ENCODE data around the gene HSF5. TPM values are rescaled to one million over a fixed set of nuclear protein-coding genes. Genes with fewer than 3 reads are reported as not detected.

Gene HSF5
- total RNA-seq, 1 donor from 2014 or later = not detected

- H3K36me3 ChIP-seq = peaks cover 21% of the 10 kb centered on the region
- DNase-seq = peak; percentile 63
- no peak for TF ChIP-seq CTCF (IDR thresholded peaks at IDR 0.05; ENCODE audit: borderline replicate concordance)
- H3K27me3 ChIP-seq (ENCODE audit: low read depth) = no peaks in the 10 kb centered on the region
- no peaks in the 10 kb centered on the region for H3K9me3 ChIP-seq (replicated peaks)
- peak overlapping the region; percentile 80 for H3K27ac ChIP-seq (replicated peaks)
- intact Hi-C loops (cut with micrococcal nuclease) = no loop called here
- H3K4me1 ChIP-seq = peaks cover 68% of the 10 kb centered on the region
- H3K4me3 ChIP-seq = peak overlapping the region; percentile 12
Observed at GRCh38 chr17:58525239-58525638, 37.0 kb upstream of the HSF5 start.

- Histone ChIP-seq H3K9me3 (replicated peaks) (no peaks in the 10 kb centered on the region), H3K4me1 (peaks cover 57% of the 10 kb centered on the region), H3K36me3 (peaks cover 21% of the 10 kb centered on the region), H3K27ac (replicated peaks) (peak overlapping the region; percentile 98), H3K4me3 (no peak overlapping the region), H3K27me3 (ENCODE audit: low read depth) (no peaks in the 10 kb centered on the region)
- TF ChIP-seq CTCF (IDR thresholded peaks at IDR 0.05; ENCODE audit: borderline replicate concordance) = no peak
- DNase-seq = no peak
- intact Hi-C loops (cut with micrococcal nuclease) = no loop called here
Observed at GRCh38 chr17:58521680-58522079, 33.5 kb upstream of the HSF5 start.

- intact Hi-C loops (cut with micrococcal nuclease) = no loop called here
- no peaks in the 10 kb centered on the region for H3K27me3 ChIP-seq (ENCODE audit: low read depth)
- peaks cover 59% of the 10 kb centered on the region for H3K4me1 ChIP-seq
- no peak for DNase-seq
- peak overlapping the region; percentile 98 for H3K27ac ChIP-seq (replicated peaks)
- no peaks in the 10 kb centered on the region for H3K9me3 ChIP-seq (replicated peaks)
- no peak overlapping the region for H3K4me3 ChIP-seq
- peaks cover 21% of the 10 kb centered on the region for H3K36me3 ChIP-seq
- peak; percentile 41 for TF ChIP-seq CTCF (IDR thresholded peaks at IDR 0.05; ENCODE audit: borderline replicate concordance)
Observed at GRCh38 chr17:58520843-58521430, 32.7 kb upstream of the HSF5 start.

GRCh38 chr17:58517928-58518609 is 29.9 kb upstream of the HSF5 start:
- Histone ChIP-seq H3K36me3 (peaks cover 9% of the 10 kb centered on the region), H3K9me3 (replicated peaks) (no peaks in the 10 kb centered on the region), H3K4me3 (peak overlapping the region; percentile 91), H3K4me1 (peaks cover 69% of the 10 kb centered on the region), H3K27me3 (ENCODE audit: low read depth) (no peaks in the 10 kb centered on the region), H3K27ac (replicated peaks) (peak overlapping the region; percentile 98)
- intact Hi-C loops (cut with micrococcal nuclease) = no loop called here
- DNase-seq = peak; percentile 100
- TF ChIP-seq CTCF (IDR thresholded peaks at IDR 0.05; ENCODE audit: borderline replicate concordance) = no peak

GRCh38 chr17:58517378-58517927 is 29.2 kb upstream of the HSF5 start:
- no peak for TF ChIP-seq CTCF (IDR thresholded peaks at IDR 0.05; ENCODE audit: borderline replicate concordance)

More at GRCh38 chr17:58517378-58517927, 29.2 kb upstream of the HSF5 start:
- Histone ChIP-seq H3K9me3 (replicated peaks) (no peaks in the 10 kb centered on the region), H3K27me3 (ENCODE audit: low read depth) (no peaks in the 10 kb centered on the region), H3K4me3 (peak overlapping the region; percentile 91), H3K36me3 (peaks cover 14% of the 10 kb centered on the region), H3K4me1 (peaks cover 70% of the 10 kb centered on the region), H3K27ac (replicated peaks) (peak overlapping the region; percentile 98)
- intact Hi-C loops (cut with micrococcal nuclease) = no loop called here
- DNase-seq = no peak
